ENCODE data around the gene SLC35F3.
"Not testable (repeated sequence)": the region's sequence is repeated elsewhere in the genome, so short reads cannot be mapped to it uniquely, and the experiment has no call there.

The SLC35F3 gene

DNA sequence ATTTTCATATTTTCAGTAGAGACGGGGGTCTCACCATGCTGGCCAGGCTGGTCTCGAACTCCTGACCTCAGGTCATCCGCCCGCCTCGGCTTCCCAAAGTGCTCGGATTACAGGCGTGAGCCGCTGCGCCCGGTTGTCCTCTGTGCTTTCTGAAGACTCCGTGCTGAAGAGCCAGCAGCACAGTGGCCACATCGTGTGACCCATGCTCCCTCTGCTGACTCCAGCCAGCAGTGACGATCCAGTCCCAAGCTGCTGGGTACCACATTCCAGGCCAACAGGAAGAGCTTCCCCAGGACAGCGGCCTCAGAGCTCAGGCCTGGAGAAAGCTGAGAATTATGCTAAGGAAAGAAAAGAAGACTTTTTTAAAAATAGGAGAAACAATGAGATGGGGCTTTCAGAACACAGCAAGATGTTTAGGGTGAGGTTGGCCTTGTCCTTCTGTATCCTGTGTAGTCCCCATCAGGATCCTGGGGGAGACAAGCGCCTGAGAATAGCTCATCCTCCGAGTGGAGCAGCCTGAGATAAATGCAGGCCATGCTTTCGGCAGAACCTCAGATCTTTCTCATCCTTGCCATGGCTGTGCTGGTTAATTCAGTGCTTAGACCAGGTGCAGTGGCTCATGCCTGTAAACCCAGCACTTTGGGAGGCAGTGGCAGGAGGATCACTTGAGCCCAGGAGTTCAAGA lies 207.1 kb downstream of the SLC35F3 start:
- peak; percentile 7 for DNase-seq

DNA sequence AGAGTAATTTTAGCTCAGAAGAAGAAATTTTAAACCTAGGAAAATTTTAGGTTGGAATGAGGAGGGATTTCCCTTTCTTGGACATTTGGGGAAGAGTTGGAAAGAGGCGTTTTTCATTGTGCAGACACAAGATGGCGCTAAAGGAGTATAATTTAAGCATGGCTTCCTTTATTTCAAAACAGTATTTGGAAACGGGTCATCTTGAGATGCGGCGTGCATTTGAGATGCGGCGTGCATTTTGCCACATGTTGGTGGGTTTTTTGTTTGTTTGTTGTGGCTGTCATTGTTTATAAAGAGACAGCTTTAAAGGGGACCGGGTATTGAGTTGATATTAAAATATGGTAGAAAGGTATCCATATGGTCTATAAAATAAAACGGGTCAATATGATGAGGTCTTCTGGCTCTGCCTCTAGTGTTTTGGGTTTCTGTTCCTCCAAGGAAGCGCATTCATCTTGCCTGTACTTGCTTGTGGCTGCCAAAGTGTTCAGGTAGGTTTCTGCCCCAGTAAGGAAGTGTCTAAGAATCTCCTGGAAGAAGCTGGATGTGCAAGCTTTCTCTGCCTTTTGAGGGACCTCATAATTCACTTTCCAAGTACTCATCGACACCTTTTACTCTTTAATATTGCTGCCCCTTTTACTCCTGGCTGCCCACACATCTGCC lies 210.3 kb downstream of the SLC35F3 start:
- DNase-seq, result peak; percentile 24

DNA sequence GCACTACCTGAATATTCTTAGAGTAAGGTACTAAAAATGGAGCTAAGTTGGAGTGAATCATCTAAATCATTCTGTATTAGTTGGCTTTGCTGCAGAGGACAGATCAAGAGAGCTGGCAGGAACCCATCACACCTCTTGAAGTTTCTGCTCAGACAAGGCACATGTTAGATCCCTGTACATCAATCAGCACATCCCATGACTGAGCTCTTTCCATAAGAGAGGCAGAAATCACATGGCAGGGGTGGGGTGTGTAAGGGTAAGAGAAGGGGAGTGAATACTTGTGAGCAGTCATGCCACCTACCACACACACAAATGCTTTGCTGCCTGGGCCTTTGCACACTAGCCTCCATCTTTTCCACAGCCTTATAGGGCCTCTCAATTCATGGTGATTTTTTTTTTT lies 214.4 kb downstream of the SLC35F3 start:
- DNase-seq, result no peak

DNA sequence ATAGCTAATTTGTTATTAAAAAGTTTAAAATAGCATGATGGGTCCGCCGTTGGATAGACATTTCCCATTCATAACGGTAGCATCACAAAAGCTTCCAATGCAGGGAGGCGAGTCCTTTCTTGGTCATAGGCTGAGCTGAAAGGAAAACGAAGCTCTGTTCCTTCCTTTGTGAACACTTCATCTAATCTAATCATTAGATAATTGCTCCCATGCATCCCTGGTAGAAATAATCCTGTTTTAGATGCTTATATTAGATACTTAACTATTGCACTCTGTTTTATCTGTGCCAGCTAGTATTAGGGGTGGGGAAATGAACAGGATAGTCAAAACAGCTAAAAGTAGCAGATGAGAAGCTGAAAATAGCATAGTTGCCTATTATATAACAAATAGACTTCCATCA lies 215.0 kb downstream of the SLC35F3 start:
- DNase-seq, result no peak

DNA sequence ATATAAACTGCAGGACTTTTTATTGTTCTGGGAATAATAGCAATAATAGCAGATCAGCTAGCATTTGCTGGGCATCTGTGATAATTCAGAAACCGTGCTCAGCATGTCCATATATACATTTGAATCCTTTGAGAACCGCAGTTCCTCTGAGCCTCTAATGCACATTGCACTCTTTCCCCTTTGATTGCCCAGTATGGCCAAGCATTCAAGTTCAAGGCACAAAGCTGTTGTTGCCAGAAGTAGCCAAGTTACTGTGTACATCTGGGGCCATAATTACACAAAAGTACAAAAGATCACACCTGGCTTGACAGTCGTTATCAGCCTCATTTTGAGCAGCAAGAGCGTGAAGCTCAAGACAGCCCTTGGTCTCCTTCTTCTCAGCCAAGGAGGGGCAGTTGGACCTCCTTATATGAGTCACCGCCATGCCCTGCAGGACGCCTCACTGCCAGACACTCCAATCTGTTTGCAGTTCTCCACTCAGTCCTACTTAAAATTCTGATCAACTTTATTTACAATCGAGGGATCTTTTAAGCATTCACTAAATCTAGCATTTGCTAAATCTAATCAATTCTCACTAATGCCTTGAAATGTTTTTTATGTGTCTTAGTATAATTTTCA lies 216.0 kb downstream of the SLC35F3 start:
- DNase-seq, result no peak

DNA sequence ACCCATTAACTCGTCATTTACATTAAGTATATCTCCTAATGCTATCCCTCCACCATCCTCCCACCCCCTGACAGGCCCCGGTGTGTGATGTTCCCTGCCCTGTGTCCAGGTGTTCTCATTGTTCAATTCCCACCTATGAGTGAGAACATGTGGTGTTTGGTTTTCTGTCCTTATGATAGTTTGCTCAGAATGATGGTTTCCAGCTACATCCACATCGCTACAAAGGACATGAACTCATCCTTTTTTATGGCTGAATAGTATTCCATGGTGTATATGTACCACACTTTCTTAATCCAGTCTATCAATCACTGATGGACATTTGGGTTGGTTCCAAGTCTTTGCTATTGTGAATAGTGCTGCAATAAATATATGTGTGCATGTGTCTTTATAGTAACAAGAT lies 217.2 kb downstream of the SLC35F3 start:
- DNase-seq, result not testable (repeated sequence)

DNA sequence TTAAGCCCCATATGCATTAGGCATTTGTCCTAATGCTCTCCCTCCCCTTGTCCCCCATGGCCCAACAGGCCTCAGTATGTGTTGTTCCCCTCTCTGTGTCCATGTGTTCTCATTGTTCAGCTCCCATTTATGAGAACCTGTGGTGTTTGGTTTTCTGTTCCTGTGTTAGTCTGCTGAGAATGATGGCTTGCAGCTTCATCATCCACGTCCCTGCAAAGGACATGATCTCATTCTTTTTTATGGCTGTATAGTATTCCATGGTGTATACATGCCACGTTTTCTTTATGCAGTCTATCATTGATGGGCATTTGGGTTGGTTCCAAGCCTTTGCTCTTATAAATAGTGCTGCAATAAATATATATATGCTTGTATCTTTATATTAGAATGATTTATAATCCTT lies 218.1 kb downstream of the SLC35F3 start:
- not testable (repeated sequence) for DNase-seq

DNA sequence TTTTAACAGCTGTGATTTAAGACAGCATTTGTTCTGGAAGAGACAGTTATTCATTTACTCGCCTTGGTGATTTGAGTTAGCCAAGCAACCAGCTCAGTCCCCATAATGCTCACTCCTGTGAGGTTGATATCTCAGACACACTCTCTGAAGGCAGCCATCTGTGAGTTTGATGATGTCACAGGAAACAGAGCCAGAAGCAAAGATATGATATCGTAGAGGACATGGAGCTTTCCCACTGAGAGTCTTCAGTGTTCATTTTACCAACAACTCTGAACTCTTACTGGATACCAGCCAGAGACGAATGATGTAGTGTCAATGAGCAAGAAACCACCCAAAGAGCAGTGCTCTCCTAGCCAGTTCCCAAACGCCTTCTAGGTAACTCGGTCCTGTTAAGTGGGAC lies 219.4 kb downstream of the SLC35F3 start:
- no peak for DNase-seq

DNA sequence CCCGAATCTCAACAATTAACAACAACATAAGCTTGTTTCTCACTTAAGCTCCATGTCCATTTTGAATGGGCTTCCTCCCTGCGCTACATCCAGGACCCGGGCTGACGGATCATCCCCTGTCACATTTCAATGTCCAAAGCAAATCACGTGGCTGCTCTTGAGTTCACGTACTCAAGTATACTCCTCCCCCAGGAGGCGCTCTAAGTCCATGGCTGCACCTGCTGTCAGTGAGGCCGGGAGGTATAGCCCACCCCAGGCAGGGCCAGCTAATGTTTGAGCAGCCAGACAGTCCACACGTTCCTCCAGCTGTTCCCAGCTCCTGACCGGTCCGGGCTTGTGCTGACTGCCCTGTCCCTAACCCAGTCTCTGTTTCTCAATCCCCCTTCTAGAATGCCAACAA lies 220.8 kb downstream of the SLC35F3 start:
- DNase-seq, result peak; percentile 28

DNA sequence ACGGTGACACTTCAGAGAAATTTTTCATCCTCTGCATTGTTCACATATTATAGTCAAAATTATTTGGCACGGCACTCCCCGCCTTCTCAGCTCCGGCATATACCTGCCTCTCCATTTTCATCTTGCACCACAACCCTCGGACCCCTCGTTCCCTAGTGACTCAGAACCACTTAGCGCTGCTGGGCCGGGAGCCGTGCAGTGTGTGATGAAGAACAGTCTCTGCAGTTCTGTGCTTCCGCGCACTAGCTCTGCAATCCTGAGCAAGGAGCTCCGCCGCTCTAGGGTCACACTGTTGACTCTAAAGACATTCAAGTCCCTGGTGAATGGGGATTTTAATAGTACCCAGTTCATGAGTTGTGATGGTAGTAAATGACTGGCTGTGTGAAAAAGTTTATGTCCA lies 221.2 kb downstream of the SLC35F3 start:
- no peak for DNase-seq

DNA sequence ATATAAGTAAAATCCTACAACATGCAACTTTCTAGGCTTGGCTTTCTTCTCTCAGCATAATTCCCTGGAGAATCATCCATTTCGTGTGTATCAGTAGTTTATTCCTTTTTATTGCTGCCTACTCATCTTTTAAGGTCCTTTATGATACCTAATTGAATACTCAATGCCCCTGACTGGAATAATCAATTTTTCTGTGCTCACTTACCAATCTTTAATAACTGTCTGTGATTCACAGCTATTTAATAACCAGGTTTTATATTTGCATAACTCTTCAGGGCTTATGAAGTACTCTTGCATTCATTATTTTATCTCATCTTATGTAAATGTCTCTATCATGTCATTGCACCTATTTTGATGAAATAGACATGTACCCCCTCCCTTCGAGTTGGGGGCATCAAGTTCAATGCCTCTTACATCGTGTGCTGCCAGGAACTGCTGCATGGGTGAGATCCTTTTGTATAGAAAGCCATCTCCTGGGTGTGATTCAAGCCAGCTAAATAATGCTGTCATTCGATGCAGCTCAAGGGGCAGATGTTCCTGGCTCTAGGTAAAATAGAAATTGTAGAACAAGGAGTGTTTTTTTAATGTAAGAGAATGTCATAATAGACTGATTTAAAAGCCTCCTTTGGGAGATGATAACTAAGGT lies 222.7 kb downstream of the SLC35F3 start:
- DNase-seq, result no peak

DNA sequence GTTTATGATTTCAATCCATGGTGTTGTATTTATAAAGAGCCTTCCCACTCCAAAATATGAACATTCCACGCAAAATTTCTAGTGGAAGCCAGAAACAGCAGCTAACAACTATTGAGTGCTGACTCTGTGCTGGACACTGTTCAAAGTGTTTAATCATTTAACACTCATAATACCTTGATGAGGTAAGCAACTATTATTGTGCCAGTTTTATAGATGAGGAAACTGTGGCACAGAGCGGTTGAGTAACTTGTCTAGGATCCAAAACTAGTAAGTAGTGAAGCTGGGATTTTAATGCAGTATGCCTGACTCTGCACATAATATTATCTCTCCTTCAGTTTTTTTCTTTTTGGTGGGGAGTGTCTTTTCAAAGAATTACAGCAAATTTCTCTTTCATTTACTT lies 228.3 kb downstream of the SLC35F3 start:
- DNase-seq, result no peak

DNA sequence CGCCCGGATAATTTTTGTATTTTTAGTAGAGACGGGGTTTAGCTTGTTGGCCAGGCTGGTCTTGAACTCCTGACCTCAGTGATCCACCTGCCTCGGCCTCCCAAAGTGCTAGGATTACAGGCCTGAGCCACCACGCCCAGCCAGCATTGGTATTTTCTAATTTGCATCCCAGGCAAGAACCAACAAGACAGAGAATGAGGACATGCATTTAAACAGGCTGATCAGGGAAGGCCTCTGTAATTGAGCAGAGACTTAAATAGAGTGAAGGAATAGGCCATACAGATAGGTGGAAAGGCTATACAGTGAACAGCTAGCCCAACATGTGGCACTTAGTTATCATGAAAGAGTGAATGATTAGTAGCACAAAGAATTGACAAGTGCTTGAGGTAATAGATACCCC lies 230.4 kb downstream of the SLC35F3 start:
- no peak for DNase-seq

DNA sequence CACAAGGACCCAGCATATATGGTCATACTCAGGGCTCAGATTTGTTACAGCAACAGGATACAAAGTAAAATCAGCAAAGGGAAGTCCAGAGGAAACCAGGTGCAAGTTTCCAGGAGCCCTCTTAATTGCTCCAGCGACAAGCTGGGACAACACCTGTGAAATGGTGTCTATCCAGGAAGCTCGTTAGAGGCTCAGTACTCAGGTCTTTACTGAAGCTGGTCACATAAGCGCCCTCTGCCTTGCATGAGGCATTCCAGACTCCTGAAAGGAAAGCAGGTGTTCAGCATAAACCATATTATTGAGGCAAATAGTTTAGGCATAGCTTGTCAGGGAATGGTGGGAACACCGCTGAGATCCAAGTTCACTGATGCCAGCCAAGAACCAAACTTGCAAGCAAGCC lies 231.0 kb downstream of the SLC35F3 start:
- no peak for DNase-seq

DNA sequence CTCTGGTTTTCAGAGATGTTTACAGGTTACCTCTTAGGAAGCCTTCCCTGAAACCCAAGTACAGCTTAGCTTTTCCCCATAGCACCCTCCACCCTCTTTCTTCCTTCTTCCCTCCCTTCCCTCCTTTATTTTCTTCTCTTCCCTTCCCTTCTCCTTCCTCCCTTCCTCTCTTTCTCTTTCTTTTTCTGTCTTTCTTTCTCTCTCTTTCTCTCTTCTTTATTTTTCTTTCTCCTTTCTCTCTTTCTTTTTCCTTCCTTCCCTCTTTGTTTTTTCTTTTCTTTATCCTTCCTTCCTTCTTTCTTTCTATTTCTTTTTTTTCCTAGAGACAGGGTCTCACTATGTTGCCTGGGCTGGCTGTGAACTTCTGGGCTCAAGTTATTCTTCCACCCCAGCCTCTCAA lies 231.6 kb downstream of the SLC35F3 start:
- DNase-seq, result no peak

DNA sequence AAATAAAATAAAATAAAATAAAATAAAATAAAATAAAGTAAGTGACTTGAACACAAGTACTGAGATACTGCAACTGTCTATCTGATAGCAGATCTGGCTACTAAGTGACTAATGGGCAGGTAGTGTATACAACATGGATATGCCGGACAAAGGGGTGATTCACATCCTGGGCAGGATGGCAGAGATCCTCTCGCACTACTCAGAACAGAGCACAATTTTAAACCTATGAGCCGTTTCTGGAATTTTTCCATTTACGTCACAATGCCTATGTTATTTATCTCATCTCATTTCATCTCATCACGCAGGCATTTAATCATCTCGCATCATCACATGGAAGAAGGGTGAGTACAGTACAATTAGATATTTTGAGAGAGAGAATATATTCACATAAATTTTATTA lies 235.5 kb downstream of the SLC35F3 start:
- no peak for DNase-seq

DNA sequence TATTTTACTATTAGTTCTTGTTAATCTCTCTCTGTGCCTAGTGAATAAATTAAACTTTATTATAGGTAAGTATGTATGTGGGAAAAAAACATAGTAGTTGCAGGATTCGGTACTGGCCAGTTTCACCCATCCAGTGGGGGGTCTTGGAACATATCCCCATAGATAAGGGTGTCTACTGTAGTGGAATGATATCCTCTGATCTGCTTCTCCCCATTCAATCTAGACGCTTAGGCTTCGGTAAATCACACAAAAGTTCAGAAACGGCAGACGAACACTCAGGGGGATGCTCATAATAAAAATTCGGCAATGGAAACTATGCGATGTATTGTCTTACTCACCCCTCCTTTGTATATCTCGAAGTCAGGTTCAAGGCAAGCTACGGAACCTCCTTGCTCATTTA lies 235.9 kb downstream of the SLC35F3 start:
- DNase-seq, result no peak

DNA sequence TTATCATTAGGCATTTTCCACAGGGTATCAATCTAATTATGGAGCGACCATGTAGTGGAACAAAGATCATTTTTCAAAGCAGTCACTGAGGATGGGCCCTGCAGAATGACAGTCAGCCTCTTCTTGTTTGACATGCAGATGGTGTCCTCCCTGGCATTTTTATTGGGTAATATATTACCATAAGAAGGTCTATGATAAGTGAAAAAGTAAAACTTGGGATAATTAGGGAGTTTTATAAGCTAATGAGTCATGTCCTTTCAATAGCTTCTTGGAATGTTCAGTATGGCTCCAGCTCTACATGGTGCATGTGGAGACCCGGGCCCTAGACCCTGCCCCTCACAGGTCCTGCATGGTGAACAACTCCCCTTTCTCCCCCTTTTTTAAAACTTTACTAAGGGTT lies 236.5 kb downstream of the SLC35F3 start:
- no peak for DNase-seq

DNA sequence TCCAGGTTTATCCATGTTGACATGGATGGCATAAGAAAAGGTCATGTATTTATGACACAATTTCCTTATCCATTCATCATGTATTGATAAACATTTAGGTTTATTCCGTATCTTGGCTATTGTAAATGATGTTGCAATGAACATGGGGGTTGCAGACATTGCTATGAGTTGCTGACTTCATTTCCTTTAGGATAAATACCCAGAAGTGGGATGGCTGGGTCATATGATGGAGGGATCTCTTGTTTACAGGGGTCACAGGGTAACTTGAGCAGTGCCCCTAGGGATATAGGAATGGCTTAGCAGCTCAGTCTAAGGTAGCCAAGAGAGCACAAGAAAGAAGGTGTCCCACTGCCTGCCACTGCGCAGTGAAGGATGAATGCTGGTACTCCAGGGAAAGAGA lies 239.2 kb downstream of the SLC35F3 start:
- DNase-seq, result no peak

DNA sequence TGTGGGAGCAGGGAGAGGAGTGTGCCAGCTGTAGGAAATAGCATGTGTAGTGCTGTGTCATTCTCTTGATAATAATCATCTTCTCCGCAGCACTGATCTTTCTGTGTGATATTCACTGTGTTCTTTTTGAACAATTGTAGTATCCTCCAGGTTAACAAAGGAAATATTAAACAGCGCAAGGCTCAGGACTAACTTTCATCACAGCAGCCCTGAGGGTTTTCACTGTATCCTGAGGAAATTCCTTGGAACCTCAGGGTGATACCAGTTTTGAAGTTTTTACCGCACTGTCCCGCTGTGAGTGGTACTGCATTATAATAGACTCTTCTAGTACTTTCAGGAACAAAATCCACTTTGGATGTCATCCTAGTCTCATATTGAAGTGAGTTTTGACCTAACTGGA lies 240.4 kb downstream of the SLC35F3 start:
- no peak for DNase-seq

DNA sequence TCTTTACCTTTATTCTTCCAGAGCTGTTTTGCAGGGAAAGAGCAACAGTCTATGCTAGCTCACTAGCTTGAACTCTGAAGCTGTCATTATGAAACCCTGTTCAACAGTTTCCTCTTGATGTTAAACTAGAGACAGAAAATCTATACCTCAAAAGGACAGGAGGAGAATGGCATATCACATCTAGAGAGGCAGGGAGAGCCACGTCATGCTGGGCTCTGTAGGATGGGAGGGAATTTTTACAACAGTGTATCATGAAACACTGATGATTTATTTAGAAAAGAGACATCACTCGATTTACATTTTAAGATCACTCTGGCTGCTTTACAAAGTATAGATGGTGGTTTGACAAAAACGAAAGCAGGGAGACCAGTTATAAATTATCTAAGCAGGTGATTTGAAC lies 243.9 kb downstream of the SLC35F3 start:
- DNase-seq, result no peak

DNA sequence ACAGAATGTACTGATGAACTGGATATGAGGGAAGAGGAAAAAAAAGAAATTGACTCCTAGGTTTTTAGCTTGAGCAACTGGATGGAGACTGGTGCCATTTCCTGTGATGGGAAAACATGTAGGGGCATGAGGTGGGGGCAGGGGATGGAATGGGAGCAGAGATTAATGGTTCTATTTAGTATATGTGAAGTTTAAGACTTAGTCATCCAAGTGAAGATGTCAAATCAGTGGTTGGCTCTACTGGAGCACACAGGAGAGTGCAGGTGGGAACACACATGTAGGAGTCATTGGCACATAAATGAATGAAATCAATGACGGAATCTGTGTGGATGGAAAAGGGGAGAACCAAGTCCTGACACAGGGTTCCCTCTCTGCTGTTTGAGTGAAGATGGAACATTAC lies 244.3 kb downstream of the SLC35F3 start:
- DNase-seq, result no peak

DNA sequence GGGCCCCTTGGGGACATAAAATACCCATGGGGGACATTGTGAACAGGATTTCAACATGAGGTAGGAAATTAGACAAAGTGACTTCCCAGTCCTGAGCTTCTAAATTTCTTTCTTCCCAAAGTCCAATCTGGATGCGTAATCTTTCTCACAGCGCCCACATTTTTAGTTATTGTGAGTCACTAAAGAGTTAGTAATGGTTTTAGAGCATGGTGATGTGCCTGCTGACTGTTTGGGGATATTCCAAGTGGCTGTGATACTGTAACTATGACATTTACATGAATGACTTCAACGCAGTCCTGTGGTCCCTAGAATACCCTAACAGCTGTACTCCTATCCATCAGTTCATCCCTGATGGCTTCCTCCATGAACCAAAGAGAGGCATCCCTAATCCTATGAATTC lies 244.7 kb downstream of the SLC35F3 start:
- no peak for DNase-seq

DNA sequence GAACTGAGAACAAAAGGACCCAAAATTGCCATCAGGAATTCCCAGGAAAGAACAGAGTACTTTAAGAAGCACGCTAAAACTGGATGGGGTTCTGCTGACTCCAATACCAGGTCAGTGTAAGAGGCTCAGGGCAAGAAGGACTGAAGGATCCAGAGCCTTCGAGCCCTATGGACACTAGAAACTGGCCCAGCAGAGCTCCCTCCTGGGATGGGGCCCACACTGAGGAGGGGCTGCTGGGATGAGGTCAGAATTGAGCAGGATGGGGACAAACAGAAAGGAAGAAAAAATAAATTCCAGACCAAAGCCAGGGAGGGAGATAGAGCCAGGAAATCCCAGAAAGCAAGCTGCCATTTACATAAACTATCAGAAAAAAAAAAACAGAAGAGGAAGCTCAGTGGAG lies 246.4 kb downstream of the SLC35F3 start:
- DNase-seq, result no peak

Data from NCI-H748 treated with DMSO at 0.1 percent for 48 hours (cell line).